ENCODE results near the gene ZNF175.

ZNF175 gene

GRCh38 chr19:51607077-51607476, 36.0 kb downstream of the ZNF175 start:
- no peak for TF ChIP-seq CTCF (IDR thresholded peaks at IDR 0.05; ENCODE audit: low read depth, low read length)
- no peak overlapping the region for H3K4me3 ChIP-seq (replicated peaks in 1 of 2; ENCODE audit: low read depth in 2 of 2, low read length in 2 of 2)
- DNase-seq (ENCODE audit: low read depth in 2 of 2), result no peak

DNA sequence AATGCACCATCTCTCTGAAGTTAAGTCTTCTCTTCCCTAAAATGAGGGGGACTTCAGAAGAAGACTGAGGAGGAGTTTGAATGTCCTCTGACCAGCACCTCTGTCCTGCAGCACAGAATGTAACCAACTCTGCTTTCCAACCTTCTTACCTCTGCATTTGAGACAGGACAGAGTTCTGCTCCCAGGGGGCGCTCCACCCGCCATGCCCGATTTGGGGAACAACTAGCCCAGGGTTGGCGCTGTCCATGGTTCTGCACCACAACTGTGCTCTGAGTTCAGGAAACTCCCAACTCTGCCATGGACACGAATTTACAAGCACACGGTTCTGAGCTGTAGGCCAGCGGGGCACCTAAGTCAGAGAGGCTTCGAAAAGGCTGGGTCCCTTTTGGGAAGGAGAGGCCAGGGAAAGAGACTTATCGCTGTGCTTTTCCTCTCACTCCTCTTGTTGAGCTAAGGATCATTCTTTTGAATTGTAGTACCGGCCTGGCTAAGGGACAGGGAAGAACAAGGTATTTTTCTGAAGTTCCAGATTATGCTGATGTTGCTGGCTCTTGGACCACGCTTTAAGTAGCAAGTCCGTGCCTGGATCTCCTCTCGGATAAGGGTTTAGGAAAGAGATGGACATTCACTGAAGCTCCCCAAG, 37.0 kb downstream of the ZNF175 start:
- DNase-seq (ENCODE audit: low read depth in 2 of 2), result peak; percentile 80 to 84
- peak; percentile 91 for TF ChIP-seq CTCF (IDR thresholded peaks at IDR 0.05; ENCODE audit: low read depth, low read length)
- no peak overlapping the region for H3K4me3 ChIP-seq (replicated peaks in 1 of 2; ENCODE audit: low read depth in 2 of 2, low read length in 2 of 2)

DNA sequence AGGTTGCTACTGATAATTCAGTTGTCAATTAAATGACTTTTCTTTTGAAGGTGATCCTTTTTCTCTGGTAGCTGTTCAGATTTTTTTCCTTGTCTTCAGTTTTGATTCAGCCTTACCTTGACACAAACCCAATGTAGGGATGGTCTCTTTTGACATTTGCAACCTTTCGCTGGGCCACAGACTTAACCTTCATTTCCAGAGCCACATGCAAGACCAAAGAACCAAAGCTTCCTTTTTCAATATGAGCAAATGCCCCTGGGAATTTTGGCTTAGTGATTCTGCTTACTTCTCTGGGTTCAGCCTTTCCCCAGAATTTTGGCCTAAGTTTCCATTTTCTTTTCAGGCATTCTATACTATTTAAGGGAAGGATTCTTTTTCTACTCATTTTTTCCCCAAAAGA, 39.5 kb downstream of the ZNF175 start:
- H3K4me3 ChIP-seq (replicated peaks in 1 of 2; ENCODE audit: low read depth in 2 of 2, low read length in 2 of 2), result no peak overlapping the region
- no peak for DNase-seq (ENCODE audit: low read depth in 2 of 2)
- no peak for TF ChIP-seq CTCF (IDR thresholded peaks at IDR 0.05; ENCODE audit: low read depth, low read length)

- no peak overlapping the region for H3K4me3 ChIP-seq (replicated peaks in 1 of 2; ENCODE audit: low read depth in 2 of 2, low read length in 2 of 2)
- TF ChIP-seq CTCF (IDR thresholded peaks at IDR 0.05; ENCODE audit: low read depth, low read length), result no peak
These were observed 43.7 kb downstream of the ZNF175 start for GRCh38 chr19:51614789-51615188.

GRCh38 chr19:51615991-51616390, 44.9 kb downstream of the ZNF175 start:
- H3K4me3 ChIP-seq (replicated peaks in 1 of 2; ENCODE audit: low read depth in 2 of 2, low read length in 2 of 2), result no peak overlapping the region
- TF ChIP-seq CTCF (IDR thresholded peaks at IDR 0.05; ENCODE audit: low read depth, low read length), result no peak
- DNase-seq (ENCODE audit: low read depth in 2 of 2), result no peak

More at GRCh38 chr19:51614789-51615188, 43.7 kb downstream of the ZNF175 start:
- no peak for DNase-seq (ENCODE audit: low read depth in 2 of 2)

GRCh38 chr19:51621178-51621577, 50.1 kb downstream of the ZNF175 start:
- TF ChIP-seq CTCF (IDR thresholded peaks at IDR 0.05; ENCODE audit: low read depth, low read length), result no peak
- H3K4me3 ChIP-seq (replicated peaks in 1 of 2; ENCODE audit: low read depth in 2 of 2, low read length in 2 of 2), result no peak overlapping the region
- no peak for DNase-seq (ENCODE audit: low read depth in 2 of 2)

DNA sequence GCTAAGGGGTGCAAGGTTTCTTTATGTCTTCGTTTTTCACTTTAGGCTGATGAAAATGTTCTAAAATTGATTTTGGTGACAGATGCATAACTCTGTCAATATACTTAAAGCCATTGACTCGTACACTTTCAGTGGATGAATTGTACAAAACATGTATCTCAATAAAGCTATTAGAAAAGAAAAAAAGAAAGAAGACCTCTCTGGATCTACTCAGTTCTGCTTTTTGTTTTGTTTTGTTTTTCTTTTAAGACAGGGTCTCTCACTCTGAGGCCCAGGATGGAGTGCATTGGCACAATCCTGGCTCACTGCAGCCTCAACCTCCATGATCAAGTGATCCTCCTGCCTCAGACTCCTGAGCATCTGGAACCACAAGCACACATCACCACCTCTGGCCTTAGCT, 55.6 kb downstream of the ZNF175 start:
- H3K4me3 ChIP-seq (replicated peaks in 1 of 2; ENCODE audit: low read depth in 2 of 2, low read length in 2 of 2), result no peak overlapping the region
- no peak for TF ChIP-seq CTCF (IDR thresholded peaks at IDR 0.05; ENCODE audit: low read depth, low read length)
- no peak for DNase-seq (ENCODE audit: low read depth in 2 of 2)

Measured in cardiac fibroblast (primary cell).